H9 (cell line): Measurements from ENCODE around the gene CDK14. TPM values are rescaled to one million over a fixed set of nuclear protein-coding genes. Genes with fewer than 3 reads are reported as not detected.

Experiments used
- DNase-seq: peaks from one replicate; pipeline ENCODE4 v3.0.0-alpha.2; 2017
- H2AFZ ChIP-seq: one replicate; pipeline ENCODE4 v1.6.1; 2013; ENCODE audit warnings: mild to moderate bottlenecking, low read length, control low read depth, moderate library complexity
- H2AK5ac ChIP-seq: 2 replicates; pipeline ENCODE4 v1.6.1; 2013; ENCODE audit warnings: low read length, control low read depth, mixed read lengths; ENCODE audit not compliant: insufficient read length
- H2BK120ac ChIP-seq: one replicate; pipeline ENCODE4 v1.6.1; 2013; ENCODE audit warnings: low read depth, mild to moderate bottlenecking, low read length, control low read depth, inconsistent platforms; ENCODE audit not compliant: poor library complexity, severe bottlenecking
- H2BK12ac ChIP-seq: 2 replicates; pipeline ENCODE4 v1.6.1; 2013; ENCODE audit warnings: low read length, control low read depth, mixed read lengths, low read depth; ENCODE audit not compliant: insufficient read length
- H2BK15ac ChIP-seq: 2 replicates; pipeline ENCODE4 v1.6.1; 2013; ENCODE audit warnings: low read depth, low read length, control low read depth
- H2BK20ac ChIP-seq: one replicate; pipeline ENCODE4 v1.6.1; 2013; ENCODE audit warnings: low read depth, mild to moderate bottlenecking, low read length, control low read depth, inconsistent platforms; ENCODE audit not compliant: poor library complexity, severe bottlenecking
- H2BK5ac ChIP-seq: 2 replicates; pipeline ENCODE4 v1.6.1; 2013; ENCODE audit warnings: low read length, control low read depth, mixed read lengths; ENCODE audit not compliant: insufficient read length
- H3K14ac ChIP-seq: 2 replicates; pipeline ENCODE4 v1.6.1; 2013; ENCODE audit warnings: low read length, control low read depth; ENCODE audit not compliant: insufficient read depth
- H3K18ac ChIP-seq: 2 replicates; pipeline ENCODE4 v1.6.1; 2013; ENCODE audit warnings: low read depth, mild to moderate bottlenecking, mixed read lengths, low read length, control low read depth; ENCODE audit not compliant: insufficient read length
- H3K23ac ChIP-seq: 2 replicates; pipeline ENCODE4 v1.6.1; 2013; ENCODE audit warnings: low read length, control low read depth, mixed read lengths, low read depth; ENCODE audit not compliant: insufficient read length
- H3K23me2 ChIP-seq: 2 replicates; pipeline ENCODE4 v1.6.1; 2013; ENCODE audit warnings: low read depth, mild to moderate bottlenecking, mixed read lengths, low read length, control low read depth; ENCODE audit not compliant: insufficient read length, poor library complexity, severe bottlenecking
- H3K27ac ChIP-seq: 2 replicates; pipeline ENCODE4 v1.5.1; 2013; ENCODE audit warnings: low read length, control low read depth, mixed read lengths, low read depth; ENCODE audit not compliant: insufficient read length
- H3K27me3 ChIP-seq: 2 replicates; pipeline ENCODE4 v1.6.1; 2013; ENCODE audit warnings: low read length, control low read depth, inconsistent platforms; ENCODE audit not compliant: insufficient read depth
- H3K4ac ChIP-seq: 2 replicates; pipeline ENCODE4 v1.6.1; 2013; ENCODE audit warnings: low read depth, mild to moderate bottlenecking, control low read depth, inconsistent platforms, low read length, moderate library complexity
- H3K4me1 ChIP-seq: 2 replicates; pipeline ENCODE4 v1.6.1; 2013; ENCODE audit warnings: low read length, control low read depth, inconsistent platforms; ENCODE audit not compliant: insufficient read depth
- H3K4me2 ChIP-seq: 2 replicates; pipeline ENCODE4 v1.6.1; 2013; ENCODE audit warnings: low read length, control low read depth, mixed read lengths; ENCODE audit not compliant: insufficient read length, insufficient read depth
- H3K56ac ChIP-seq: 2 replicates; pipeline ENCODE4 v1.6.1; 2013; ENCODE audit warnings: low read depth, mild to moderate bottlenecking, mixed read lengths, low read length, control low read depth; ENCODE audit not compliant: insufficient read length
- H3K79me1 ChIP-seq: 2 replicates; pipeline ENCODE4 v1.6.1; 2013; ENCODE audit warnings: low read depth, mild to moderate bottlenecking, moderate library complexity, low read length, control low read depth, inconsistent platforms; ENCODE audit not compliant: insufficient read depth, poor library complexity, severe bottlenecking
- H3K79me2 ChIP-seq: 2 replicates; pipeline ENCODE4 v1.6.1; 2013; ENCODE audit warnings: low read length, control low read depth, inconsistent platforms; ENCODE audit not compliant: insufficient read depth
- H3K9ac ChIP-seq: 2 replicates; pipeline ENCODE4 v1.6.1; 2013; ENCODE audit warnings: low read length, control low read depth, mixed read lengths; ENCODE audit not compliant: insufficient read length; ENCODE audit errors: extremely low read depth
- H3K9me3 ChIP-seq: one replicate; pipeline ENCODE4 v1.6.1; 2013; ENCODE audit warnings: low read depth, low read length, inconsistent platforms; ENCODE audit not compliant: control insufficient read depth
- H3T11ph ChIP-seq: one replicate; pipeline ENCODE4 v1.6.1; 2013; ENCODE audit warnings: mild to moderate bottlenecking, low read length, control low read depth, inconsistent platforms
- H4K20me1 ChIP-seq: one replicate; pipeline ENCODE4 v1.6.1; 2013; ENCODE audit not compliant: control insufficient read depth, insufficient read length, insufficient read depth
- H4K5ac ChIP-seq: 2 replicates; pipeline ENCODE4 v1.6.1; 2013; ENCODE audit warnings: low read depth, mild to moderate bottlenecking, mixed read lengths, low read length, control low read depth; ENCODE audit not compliant: insufficient read length
- H4K8ac ChIP-seq: replicated peaks from 2 replicates; pipeline ENCODE4 v1.6.1; 2013; ENCODE audit warnings: low read length, control low read depth, mixed read lengths, low read depth; ENCODE audit not compliant: insufficient read length
- H4K91ac ChIP-seq: 2 replicates; pipeline ENCODE4 v1.6.1; 2013; ENCODE audit warnings: low read depth, mild to moderate bottlenecking, moderate library complexity, mixed read lengths, low read length, control low read depth; ENCODE audit not compliant: insufficient read length
- H3K27ac Mint-ChIP-seq, 3 experiments: 2 replicates in 2 of 3; 3 replicates in 1 of 3; pipeline ENCODE4 v1.8.0; 2020 to 2021; ENCODE audit warnings: mixed read lengths in 3 of 3, mild to moderate bottlenecking in 1 of 3, moderate library complexity in 1 of 3
- H3K27me3 Mint-ChIP-seq: 2 replicates; pipeline ENCODE4 v1.8.0; 2021; ENCODE audit warnings: low read depth, mild to moderate bottlenecking, moderate library complexity, mixed read lengths
- H3K36me3 Mint-ChIP-seq, 3 experiments: 2 replicates in 2 of 3; 3 replicates in 1 of 3; pipeline ENCODE4 v1.8.0; 2020 to 2021; ENCODE audit warnings: low read depth in 3 of 3, mixed read lengths in 3 of 3; ENCODE audit not compliant: insufficient read depth in 1 of 3
- H3K4me1 Mint-ChIP-seq, 2 experiments: 2 replicates each; pipeline ENCODE4 v1.8.0; 2020; ENCODE audit warnings: mixed read lengths in 2 of 2
- H3K4me3 Mint-ChIP-seq, 2 experiments: 2 replicates in 1 of 2; 3 replicates in 1 of 2; pipeline ENCODE4 v1.8.0; 2020 to 2021; ENCODE audit warnings: mild to moderate bottlenecking in 2 of 2, mixed read lengths in 2 of 2, moderate library complexity in 1 of 2
- H3K9me3 Mint-ChIP-seq, 2 experiments: 2 replicates in 1 of 2; 3 replicates in 1 of 2; pipeline ENCODE4 v1.8.0; 2020; ENCODE audit warnings: mild to moderate bottlenecking in 2 of 2, mixed read lengths in 2 of 2, moderate library complexity in 1 of 2
- CTCF ChIP-seq: fragments of 200-600 bp; sonication (generic); conservative IDR thresholded peaks from 3 replicates; pipeline ENCODE4 v1.8.0; 2021; ENCODE audit warnings: antibody characterized with exemption, mild to moderate bottlenecking
- WGBS: extraction: QIAGEN DNeasy Blood & Tissue Kit; methylation state at CpG from one replicate; pipeline ENCODE4 v1.1.7; 2013; ENCODE audit warnings: missing lambda C conversion rate, low lambda C conversion rate, mixed read lengths; ENCODE audit not compliant: insufficient read length; ENCODE audit errors: extremely low coverage; 5-methylcytosine and 5-hydroxymethylcytosine counted together
- total RNA-seq: library from RNA; stranded (reverse); gene quantifications from 2 replicates; pipeline ENCODE4 v1.2.1, GENCODE V29; 2021

The CDK14 gene
- total RNA-seq, 1 experiment from 2014 or later, result 23.9 TPM

GRCh38 chr7:90560730-90561129, 35.4 kb upstream of the CDK14 start:
- no peaks in the 10 kb centered on the region for H3K4me1 ChIP-seq
- no peak overlapping the region for H4K91ac ChIP-seq
- no peak overlapping the region for H3K18ac ChIP-seq
- no peak overlapping the region for H3K4me2 ChIP-seq
- H3K79me2 ChIP-seq, result no peaks in the 10 kb centered on the region
- no peak overlapping the region for H3K27ac ChIP-seq
- no peaks in the 10 kb centered on the region for H3K23me2 ChIP-seq
- Mint-ChIP-seq H3K27me3 (no peaks in the 10 kb centered on the region; the same call in none of the 2 replicates), H3K36me3 (no peaks in the 10 kb centered on the region), H3K4me3 (no peak overlapping the region), H3K4me1 (no peaks in the 10 kb centered on the region), H3K9me3 (no peaks in the 10 kb centered on the region; a peak in 1 of 5 replicates), H3K27ac (no peak overlapping the region)
- no peak overlapping the region for H2BK120ac ChIP-seq
- no peak overlapping the region for H4K5ac ChIP-seq
- TF ChIP-seq CTCF, result no peak
- DNase-seq, result no peak
- no peak overlapping the region for H2BK5ac ChIP-seq
- no peaks in the 10 kb centered on the region for H3K27me3 ChIP-seq
- no peak overlapping the region for H3T11ph ChIP-seq
- no peak overlapping the region for H3K14ac ChIP-seq
- H2BK20ac ChIP-seq, result no peak overlapping the region
- no peak overlapping the region for H2BK12ac ChIP-seq
- no peaks in the 10 kb centered on the region for H3K9me3 ChIP-seq
- H4K20me1 ChIP-seq, result no peaks in the 10 kb centered on the region
- H3K56ac ChIP-seq, result no peak overlapping the region
- no peak overlapping the region for H2AFZ ChIP-seq
- no peak overlapping the region for H3K23ac ChIP-seq
- H2AK5ac ChIP-seq, result no peak overlapping the region
- no peak overlapping the region for H2BK15ac ChIP-seq
- H3K79me1 ChIP-seq, result no peaks in the 10 kb centered on the region
- no peak overlapping the region for H3K4ac ChIP-seq
- no peak overlapping the region for H3K9ac ChIP-seq
- no peak overlapping the region for H4K8ac ChIP-seq
- WGBS, result no CpG with 5 or more reads among the region's 1 CpG
